ENCODE measurements around the gene SPATA32. TPM values are rescaled to one million over a fixed set of nuclear protein-coding genes. Genes with fewer than 3 reads are reported as not detected.

Gene SPATA32
- total RNA-seq, 1 donor = not detected

GRCh38 chr17:45264430-45264829 lies 2.5 kb upstream of the SPATA32 start:
- no peak overlapping the region for H3K4me3 ChIP-seq (ENCODE audit: low read depth, low read length)

GRCh38 chr17:45263477-45263860 lies 1.6 kb upstream of the SPATA32 start:
- no peak for DNase-seq (ENCODE audit: low read depth)
- TF ChIP-seq, protein P1, sequence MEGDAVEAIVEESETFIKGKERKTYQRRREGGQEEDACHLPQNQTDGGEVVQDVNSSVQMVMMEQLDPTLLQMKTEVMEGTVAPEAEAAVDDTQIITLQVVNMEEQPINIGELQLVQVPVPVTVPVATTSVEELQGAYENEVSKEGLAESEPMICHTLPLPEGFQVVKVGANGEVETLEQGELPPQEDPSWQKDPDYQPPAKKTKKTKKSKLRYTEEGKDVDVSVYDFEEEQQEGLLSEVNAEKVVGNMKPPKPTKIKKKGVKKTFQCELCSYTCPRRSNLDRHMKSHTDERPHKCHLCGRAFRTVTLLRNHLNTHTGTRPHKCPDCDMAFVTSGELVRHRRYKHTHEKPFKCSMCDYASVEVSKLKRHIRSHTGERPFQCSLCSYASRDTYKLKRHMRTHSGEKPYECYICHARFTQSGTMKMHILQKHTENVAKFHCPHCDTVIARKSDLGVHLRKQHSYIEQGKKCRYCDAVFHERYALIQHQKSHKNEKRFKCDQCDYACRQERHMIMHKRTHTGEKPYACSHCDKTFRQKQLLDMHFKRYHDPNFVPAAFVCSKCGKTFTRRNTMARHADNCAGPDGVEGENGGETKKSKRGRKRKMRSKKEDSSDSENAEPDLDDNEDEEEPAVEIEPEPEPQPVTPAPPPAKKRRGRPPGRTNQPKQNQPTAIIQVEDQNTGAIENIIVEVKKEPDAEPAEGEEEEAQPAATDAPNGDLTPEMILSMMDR (IDR thresholded peaks at IDR 0.05; ENCODE audit: insufficient read depth, low read length) = no peak
- H3K4me3 ChIP-seq (ENCODE audit: low read depth, low read length) = no peak overlapping the region

More at GRCh38 chr17:45264430-45264829, 2.5 kb upstream of the SPATA32 start:
- no peak for DNase-seq (ENCODE audit: low read depth)
- TF ChIP-seq, protein P1 (IDR thresholded peaks at IDR 0.05; ENCODE audit: insufficient read depth, low read length) = no peak

GRCh38 chr17:45262516-45263476 lies 902 bp upstream of the SPATA32 start:
- TF ChIP-seq, protein P1 (IDR thresholded peaks at IDR 0.05; ENCODE audit: insufficient read depth, low read length) = no peak
- no peak overlapping the region for H3K4me3 ChIP-seq (ENCODE audit: low read depth, low read length)
- DNase-seq (ENCODE audit: low read depth) = no peak

DNA sequence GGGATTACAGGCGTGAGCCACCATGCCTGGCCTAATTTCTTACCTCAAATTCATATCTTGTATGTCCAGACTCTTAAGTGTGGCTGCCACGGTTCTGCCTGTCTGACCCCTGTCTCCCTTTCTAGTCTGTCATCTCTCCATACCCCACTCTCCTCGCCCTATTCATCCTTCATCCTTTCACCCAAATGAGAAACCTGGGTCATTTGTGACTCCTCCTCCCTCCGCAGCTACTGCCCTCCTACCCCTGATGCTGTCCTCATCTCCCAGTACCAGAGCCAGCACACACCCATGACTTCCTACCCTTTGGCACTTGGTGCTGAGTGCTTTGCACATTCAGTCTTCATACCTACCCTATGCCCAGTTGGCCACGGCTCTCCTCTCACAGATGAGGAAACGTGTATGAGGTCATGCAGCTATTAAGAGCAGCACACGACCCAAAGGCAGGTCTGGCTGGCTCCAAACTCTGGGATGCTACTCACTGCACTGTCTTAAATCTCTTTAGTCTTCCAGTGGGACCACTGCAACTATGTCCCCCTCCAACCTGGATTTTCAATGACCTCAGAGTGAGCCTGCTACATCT lies 1.6 kb downstream of the SPATA32 start:
- no peak for DNase-seq (ENCODE audit: low read depth)
- TF ChIP-seq, protein P1 (IDR thresholded peaks at IDR 0.05; ENCODE audit: insufficient read depth, low read length) = no peak

GRCh38 chr17:45258981-45259380 lies 2.9 kb downstream of the SPATA32 start:
- H3K4me3 ChIP-seq (ENCODE audit: low read depth, low read length) = no peak overlapping the region
- TF ChIP-seq, protein P1 (IDR thresholded peaks at IDR 0.05; ENCODE audit: insufficient read depth, low read length) = no peak
- DNase-seq (ENCODE audit: low read depth) = no peak

More for the DNA sequence above, 1.6 kb downstream of the SPATA32 start:
- H3K4me3 ChIP-seq (ENCODE audit: low read depth, low read length) = no peak overlapping the region

GRCh38 chr17:45257115-45257514 lies 4.8 kb downstream of the SPATA32 start:
- DNase-seq (ENCODE audit: low read depth) = no peak
- no peak overlapping the region for H3K4me3 ChIP-seq (ENCODE audit: low read depth, low read length)
- TF ChIP-seq, protein P1 (IDR thresholded peaks at IDR 0.05; ENCODE audit: insufficient read depth, low read length) = no peak
